ENCODE results near the gene AHCYL1. TPM values are rescaled to one million over a fixed set of nuclear protein-coding genes. Genes with fewer than 3 reads are reported as not detected.
A peak's percentile ranks its signal among the peaks of the same experiment; 100 is the strongest.

Gene AHCYL1
- total RNA-seq, 1 donor from 2014 or later = 60.5 TPM

GRCh38 chr1:110035236-110035752 lies 50.7 kb downstream of the AHCYL1 start:
- Histone ChIP-seq H3K27ac (ENCODE audit: low read depth, low read length) (peak overlapping the region; percentile 83), H3K4me2 (ENCODE audit: low read length) (peak overlapping the region; percentile 87), H3K9ac (ENCODE audit: low read length) (peak overlapping the region; percentile 95), H3K9me3 (ENCODE audit: insufficient read depth, low read depth, low read length) (no peaks in the 10 kb centered on the region), H3K27me3 (ENCODE audit: insufficient read depth, low read length) (no peaks in the 10 kb centered on the region), H2AFZ (ENCODE audit: low read depth, low read length) (peak overlapping the region; percentile 71), H3K79me2 (ENCODE audit: insufficient read depth, low read length) (peaks cover 37% of the 10 kb centered on the region), H4K20me1 (ENCODE audit: insufficient read depth, low read length) (peaks cover 40% of the 10 kb centered on the region), H3K36me3 (ENCODE audit: insufficient read depth, low read length) (peaks cover 21% of the 10 kb centered on the region), H3K4me3 (ENCODE audit: insufficient read depth, low read depth, low read length) (peak overlapping the region; percentile 76), H3K4me1 (ENCODE audit: insufficient read depth, low read length) (peaks cover 20% of the 10 kb centered on the region)
- DNase-seq (ENCODE audit: low read depth) (no peak), FAIRE-seq (no peak)
- Mint-ChIP-seq H3K4me3 (ENCODE audit: unreplicated experiment) (peak overlapping the region; percentile 92), H3K9me3 (ENCODE audit: unreplicated experiment) (no peaks in the 10 kb centered on the region), H3K4me1 (ENCODE audit: low read depth, unreplicated experiment) (peaks cover 15% of the 10 kb centered on the region), H3K36me3 (ENCODE audit: low read depth, unreplicated experiment) (peaks cover 18% of the 10 kb centered on the region), H3K27ac (ENCODE audit: unreplicated experiment) (peak overlapping the region; percentile 63), H3K27me3 (ENCODE audit: low read depth, unreplicated experiment) (no peaks in the 10 kb centered on the region)
- no peak for TF ChIP-seq CTCF (IDR thresholded peaks at IDR 0.05; ENCODE audit: insufficient read depth, low read depth, low read length)
- TF ChIP-seq EZH2 (IDR thresholded peaks at IDR 0.05; ENCODE audit: insufficient read depth, low read length) = no peak

DNA sequence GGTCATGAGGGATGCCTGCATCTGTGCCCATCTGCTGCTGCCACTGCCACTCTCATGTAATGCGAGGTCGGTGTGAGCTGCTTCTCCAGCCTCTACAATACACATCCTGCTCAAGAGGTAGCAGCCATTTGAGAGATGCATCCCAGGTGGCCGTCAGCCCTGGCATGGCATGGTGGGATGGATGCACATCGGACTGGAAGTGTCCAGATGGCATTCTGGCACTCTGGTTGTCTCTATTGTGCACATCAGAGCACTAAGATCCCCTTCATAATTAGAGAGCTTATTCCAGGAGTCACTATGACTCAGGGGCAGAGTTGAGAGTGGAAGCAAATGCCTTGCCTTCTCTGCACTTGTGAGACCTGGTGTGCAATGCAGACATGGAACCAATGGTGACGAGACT lies 53.7 kb downstream of the AHCYL1 start:
- Histone ChIP-seq H3K4me2 (ENCODE audit: low read length) (no peak overlapping the region), H2AFZ (ENCODE audit: low read depth, low read length) (no peak overlapping the region), H3K9me3 (ENCODE audit: insufficient read depth, low read depth, low read length) (no peaks in the 10 kb centered on the region), H3K9ac (ENCODE audit: low read length) (no peak overlapping the region), H3K36me3 (ENCODE audit: insufficient read depth, low read length) (peaks cover 42% of the 10 kb centered on the region), H3K27me3 (ENCODE audit: insufficient read depth, low read length) (no peaks in the 10 kb centered on the region), H3K4me3 (ENCODE audit: insufficient read depth, low read depth, low read length) (no peak overlapping the region), H3K79me2 (ENCODE audit: insufficient read depth, low read length) (peaks cover 37% of the 10 kb centered on the region), H3K4me1 (ENCODE audit: insufficient read depth, low read length) (peaks cover 13% of the 10 kb centered on the region), H3K27ac (ENCODE audit: low read depth, low read length) (no peak overlapping the region), H4K20me1 (ENCODE audit: insufficient read depth, low read length) (peaks cover 53% of the 10 kb centered on the region)
- H3K36me3 Mint-ChIP-seq (ENCODE audit: low read depth, unreplicated experiment) = peaks cover 30% of the 10 kb centered on the region
- FAIRE-seq = no peak
- H3K27me3 Mint-ChIP-seq (ENCODE audit: low read depth, unreplicated experiment) = no peaks in the 10 kb centered on the region
- H3K4me1 Mint-ChIP-seq (ENCODE audit: low read depth, unreplicated experiment) = peaks cover 9% of the 10 kb centered on the region
- no peak overlapping the region for H3K27ac Mint-ChIP-seq (ENCODE audit: unreplicated experiment)
- H3K9me3 Mint-ChIP-seq (ENCODE audit: unreplicated experiment) = no peaks in the 10 kb centered on the region
- no peak overlapping the region for H3K4me3 Mint-ChIP-seq (ENCODE audit: unreplicated experiment)
- TF ChIP-seq CTCF (IDR thresholded peaks at IDR 0.05; ENCODE audit: insufficient read depth, low read depth, low read length) (no peak), EZH2 (IDR thresholded peaks at IDR 0.05; ENCODE audit: insufficient read depth, low read length) (no peak)
- no peak for DNase-seq (ENCODE audit: low read depth)

DNA sequence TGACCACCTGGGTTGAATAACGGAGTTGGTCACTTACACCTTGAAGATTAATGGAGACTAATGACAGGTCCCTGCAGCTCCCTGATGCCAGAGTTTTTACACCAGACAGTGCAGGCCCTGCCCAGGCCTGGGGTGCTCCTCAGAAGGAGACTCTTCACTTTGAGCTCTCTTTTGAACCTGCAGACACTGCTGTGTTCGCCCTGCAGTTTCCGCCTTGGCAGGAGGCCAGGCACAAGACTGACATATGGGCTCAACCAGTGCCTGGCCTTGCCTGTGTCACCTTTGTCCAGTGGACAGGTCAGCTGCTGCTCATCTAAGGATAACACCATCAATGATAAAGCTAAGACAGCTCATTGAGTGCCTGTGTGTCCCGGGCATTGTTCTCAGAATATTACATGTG lies 55.1 kb downstream of the AHCYL1 start:
- H3K4me3 ChIP-seq (ENCODE audit: insufficient read depth, low read depth, low read length) = no peak overlapping the region
- Mint-ChIP-seq H3K27me3 (ENCODE audit: low read depth, unreplicated experiment) (no peaks in the 10 kb centered on the region), H3K9me3 (ENCODE audit: unreplicated experiment) (no peaks in the 10 kb centered on the region), H3K27ac (ENCODE audit: unreplicated experiment) (no peak overlapping the region), H3K4me3 (ENCODE audit: unreplicated experiment) (no peak overlapping the region), H3K36me3 (ENCODE audit: low read depth, unreplicated experiment) (peaks cover 30% of the 10 kb centered on the region), H3K4me1 (ENCODE audit: low read depth, unreplicated experiment) (peaks cover 9% of the 10 kb centered on the region)
- no peaks in the 10 kb centered on the region for H3K9me3 ChIP-seq (ENCODE audit: insufficient read depth, low read depth, low read length)
- peaks cover 56% of the 10 kb centered on the region for H4K20me1 ChIP-seq (ENCODE audit: insufficient read depth, low read length)
- TF ChIP-seq CTCF (IDR thresholded peaks at IDR 0.05; ENCODE audit: insufficient read depth, low read depth, low read length) (no peak), EZH2 (IDR thresholded peaks at IDR 0.05; ENCODE audit: insufficient read depth, low read length) (no peak)
- H3K4me2 ChIP-seq (ENCODE audit: low read length) = no peak overlapping the region
- no peak overlapping the region for H3K9ac ChIP-seq (ENCODE audit: low read length)
- no peaks in the 10 kb centered on the region for H3K27me3 ChIP-seq (ENCODE audit: insufficient read depth, low read length)
- DNase-seq (ENCODE audit: low read depth) (no peak), FAIRE-seq (no peak)
- H3K79me2 ChIP-seq (ENCODE audit: insufficient read depth, low read length) = peaks cover 37% of the 10 kb centered on the region
- H2AFZ ChIP-seq (ENCODE audit: low read depth, low read length) = no peak overlapping the region
- no peak overlapping the region for H3K27ac ChIP-seq (ENCODE audit: low read depth, low read length)
- peaks cover 9% of the 10 kb centered on the region for H3K4me1 ChIP-seq (ENCODE audit: insufficient read depth, low read length)
- peaks cover 55% of the 10 kb centered on the region for H3K36me3 ChIP-seq (ENCODE audit: insufficient read depth, low read length)

All from astrocyte (in vitro differentiated cells and primary cell).